Activated CD8-positive, alpha-beta memory T cell treated with anti-CD3 and anti-CD28 coated beads, Interleukin-2, amount 50 U/mL, for 1 hour (primary cell): ENCODE results near the gene CDC40.
A peak's percentile ranks its signal among the peaks of the same experiment; 100 is the strongest.

ENCODE experiments used
- DNase-seq: peaks from one replicate; pipeline ENCODE4 v3.0.0-alpha.2; 2020; ENCODE audit errors: extremely low read depth

The CDC40 gene

DNA sequence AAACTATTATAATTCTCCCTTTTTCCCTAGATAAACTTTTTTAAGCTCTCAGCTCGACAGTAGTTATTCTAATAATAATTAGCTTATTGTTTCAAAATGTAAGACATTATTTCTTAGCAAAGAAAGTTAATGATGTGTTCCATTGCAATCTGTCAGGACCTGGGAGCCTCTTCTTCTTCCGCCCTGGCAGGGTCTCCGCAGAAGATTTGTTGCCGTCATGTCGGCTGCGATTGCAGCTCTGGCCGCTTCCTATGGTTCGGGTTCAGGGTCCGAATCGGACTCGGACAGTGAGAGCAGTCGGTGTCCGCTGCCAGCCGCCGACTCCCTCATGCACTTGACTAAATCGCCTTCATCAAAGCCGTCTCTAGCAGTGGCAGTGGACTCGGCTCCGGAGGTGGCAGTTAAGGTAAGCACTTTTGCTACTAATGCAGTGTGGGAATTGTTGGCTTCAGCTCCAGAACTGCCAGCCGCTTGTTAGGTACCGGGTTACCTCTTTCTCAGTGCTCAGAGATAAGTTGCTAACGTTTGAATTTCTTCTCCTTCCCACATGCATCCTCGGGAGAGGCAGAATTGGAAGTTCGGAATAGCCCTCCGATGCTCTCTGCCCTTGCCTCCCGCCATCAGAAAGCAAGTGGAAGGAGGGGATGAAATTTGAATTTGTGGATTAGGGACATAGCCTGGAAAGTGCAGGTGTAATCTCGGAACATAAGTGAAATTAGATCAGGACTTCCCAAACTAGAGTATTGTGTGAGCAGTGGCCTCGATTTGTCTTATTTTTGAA lies at the start of gene CDC40:
TSS of gene CDC40 (plus strand) at position 200 of the 781 bp plus-strand sequence. CDS start at position 218, 18 bp downstream.
- DNase-seq, result no peak

DNA sequence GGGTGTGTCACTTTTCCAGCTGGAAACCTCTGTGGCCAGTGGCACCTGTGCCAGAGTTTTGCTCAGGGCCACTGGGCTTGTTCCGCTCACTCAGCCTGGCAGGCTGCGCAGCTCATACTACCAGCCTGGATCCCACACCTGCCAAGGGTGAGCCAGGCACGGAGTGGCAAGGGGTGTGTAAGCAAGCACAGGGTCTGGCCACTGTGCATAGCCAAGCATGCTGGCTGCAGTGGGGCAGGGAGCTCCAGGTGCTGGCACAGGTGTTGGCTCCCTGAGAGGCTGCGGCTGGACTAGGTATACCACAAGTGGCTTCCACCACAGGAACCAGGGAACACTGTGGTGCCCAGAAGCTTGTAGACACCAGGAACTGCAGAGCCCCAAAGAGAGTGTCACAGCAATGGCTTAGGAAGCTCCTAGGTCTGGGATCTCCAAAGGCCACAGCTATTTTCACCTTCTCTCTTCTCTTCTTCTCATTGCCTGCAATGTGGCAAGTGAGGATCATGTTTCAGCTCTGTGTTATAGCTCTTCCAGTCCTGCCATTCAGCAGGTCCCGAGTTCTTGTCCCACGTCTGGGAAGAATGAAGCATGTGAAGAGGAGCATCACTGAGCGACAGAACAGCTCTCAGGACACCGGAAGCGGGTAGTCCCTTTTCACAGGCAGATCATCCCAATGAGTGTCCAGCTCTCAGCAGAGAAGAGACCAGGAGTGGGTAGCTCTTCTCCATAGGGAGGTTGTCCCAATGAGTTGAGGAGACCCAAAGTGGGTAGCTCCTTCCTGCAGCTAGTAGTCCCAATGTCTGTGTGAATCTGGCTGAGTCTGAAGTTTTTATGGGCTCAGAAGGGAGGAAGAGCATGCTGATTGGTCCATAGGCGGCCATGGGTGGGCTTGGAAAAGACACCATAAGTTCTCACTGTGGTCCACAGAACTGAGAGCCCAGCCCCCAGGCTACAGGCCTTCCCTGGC lies 42.0 kb upstream of the CDC40 start:
- DNase-seq, result no peak

DNA sequence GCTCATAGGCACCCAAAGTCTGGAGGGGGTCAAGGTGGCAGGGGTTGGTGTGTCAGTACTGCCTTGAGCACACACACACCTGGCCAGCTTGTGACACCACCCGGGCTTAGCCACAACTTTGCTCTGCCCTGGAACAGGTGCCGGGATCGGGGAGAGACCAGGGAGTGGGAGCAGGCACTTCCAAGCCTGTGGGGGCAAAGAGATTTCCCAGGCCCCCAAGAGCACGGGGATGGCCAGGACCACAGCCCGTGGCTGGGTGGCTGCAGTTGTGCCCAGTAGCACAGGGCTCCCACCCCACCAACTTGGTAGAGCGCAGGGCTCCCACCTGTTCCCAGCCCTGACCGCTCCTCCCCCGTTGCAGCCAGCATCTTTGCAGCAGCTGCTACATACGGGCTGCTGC lies 41.2 kb upstream of the CDC40 start:
- no peak for DNase-seq

DNA sequence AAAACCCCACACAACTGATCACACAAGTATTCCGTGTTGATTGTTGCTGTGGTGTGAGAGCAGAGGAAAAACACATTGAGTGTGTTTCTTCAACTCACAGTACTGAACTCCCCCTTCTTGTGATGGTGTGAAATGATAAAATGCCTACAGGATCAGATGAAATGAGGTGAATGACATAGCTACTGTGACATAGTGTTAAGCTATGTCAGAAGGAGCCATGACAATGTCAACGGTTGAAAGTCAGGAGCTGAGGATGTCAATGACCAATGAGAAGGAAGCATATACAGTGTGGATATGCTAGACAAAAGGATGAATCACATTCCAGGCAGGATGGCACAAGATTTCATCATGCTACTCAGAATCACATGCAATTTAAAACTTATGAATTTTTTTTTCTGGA lies 39.6 kb upstream of the CDC40 start:
- no peak for DNase-seq

DNA sequence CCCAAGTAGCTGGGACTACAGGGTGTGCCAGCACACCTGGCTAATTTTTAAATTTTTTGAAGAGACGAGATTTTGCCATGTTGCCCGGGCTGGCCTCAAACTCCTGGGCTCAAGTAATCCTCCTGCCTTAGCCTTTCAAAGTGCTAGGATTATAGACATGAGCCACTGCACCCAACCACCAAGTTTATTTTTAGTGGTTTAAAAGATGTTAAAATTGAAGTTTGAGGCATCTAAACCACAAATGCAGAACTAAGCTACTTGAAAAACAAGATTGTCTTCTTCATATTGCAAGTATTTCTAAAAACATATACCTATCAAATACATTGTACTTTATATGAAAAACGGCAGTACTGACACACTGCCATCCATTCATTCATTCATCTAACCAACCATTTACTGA lies 32.4 kb upstream of the CDC40 start:
- no peak for DNase-seq

DNA sequence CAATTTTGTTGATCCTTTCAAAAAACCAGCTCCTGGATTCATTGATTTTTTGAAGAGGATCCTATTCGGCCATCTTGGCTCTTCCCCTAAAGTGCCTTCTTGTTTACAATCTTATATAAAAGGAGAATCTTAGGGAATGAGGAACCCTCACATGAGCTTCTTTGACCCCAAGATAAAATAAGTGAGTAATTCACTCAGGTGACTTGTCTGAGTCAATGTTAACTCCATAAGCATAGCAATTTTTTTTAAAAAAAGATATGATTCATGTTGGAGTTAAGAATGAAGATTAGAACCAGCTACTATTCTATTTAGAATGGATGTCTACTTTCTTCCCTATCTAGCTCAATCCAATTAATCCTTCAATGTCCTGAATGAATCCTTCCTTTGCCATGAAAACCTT lies 21.7 kb upstream of the CDC40 start:
- DNase-seq, result no peak

DNA sequence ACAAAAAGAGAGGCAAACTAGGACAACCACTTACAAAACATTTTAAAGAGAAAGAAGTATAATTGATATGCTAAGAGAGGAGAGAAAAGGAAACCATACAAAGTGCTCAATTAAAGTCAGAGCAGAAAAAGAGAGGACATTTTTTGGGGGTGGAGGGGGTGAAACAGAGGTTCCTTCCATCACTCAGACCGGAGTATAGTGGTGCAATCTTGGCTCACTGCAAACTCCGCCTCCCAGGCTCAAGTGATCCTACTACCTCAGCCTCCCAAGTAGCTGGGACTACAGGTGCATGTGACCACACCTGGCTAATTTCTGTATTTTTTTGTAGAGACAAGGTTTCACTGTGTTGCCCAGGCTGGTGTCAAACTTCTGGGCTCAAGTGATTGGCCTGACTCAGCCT lies 10.1 kb upstream of the CDC40 start:
- DNase-seq, result no peak

DNA sequence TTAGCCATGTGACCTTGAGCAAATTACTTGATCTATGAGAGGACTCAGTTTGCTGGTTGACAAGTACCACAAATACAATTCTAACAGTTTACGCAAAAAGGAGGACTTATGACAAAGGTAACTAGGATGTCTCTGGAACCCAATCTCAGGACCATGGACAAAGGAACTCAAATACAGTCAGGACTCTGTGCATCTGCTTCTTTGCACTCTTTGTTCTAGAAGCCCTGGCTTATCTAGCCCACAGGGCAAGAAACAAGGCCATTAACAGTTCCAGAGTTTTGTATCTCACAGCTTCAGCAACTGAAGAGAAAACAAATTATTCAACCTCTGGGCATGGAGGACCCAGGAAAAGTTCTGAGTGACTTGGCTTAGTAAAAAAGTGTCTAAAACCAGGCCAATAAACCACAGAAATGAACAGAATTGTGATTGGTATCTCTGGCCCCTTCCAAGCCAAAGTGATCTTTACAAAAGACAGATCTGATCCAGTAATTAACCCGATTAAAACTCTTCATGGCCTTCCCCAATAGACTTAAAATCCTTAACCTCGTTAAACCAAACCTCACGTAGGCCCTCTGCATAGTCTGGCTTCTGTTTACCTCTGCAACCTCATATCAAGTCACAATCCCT lies 6.6 kb upstream of the CDC40 start:
- DNase-seq, result no peak

DNA sequence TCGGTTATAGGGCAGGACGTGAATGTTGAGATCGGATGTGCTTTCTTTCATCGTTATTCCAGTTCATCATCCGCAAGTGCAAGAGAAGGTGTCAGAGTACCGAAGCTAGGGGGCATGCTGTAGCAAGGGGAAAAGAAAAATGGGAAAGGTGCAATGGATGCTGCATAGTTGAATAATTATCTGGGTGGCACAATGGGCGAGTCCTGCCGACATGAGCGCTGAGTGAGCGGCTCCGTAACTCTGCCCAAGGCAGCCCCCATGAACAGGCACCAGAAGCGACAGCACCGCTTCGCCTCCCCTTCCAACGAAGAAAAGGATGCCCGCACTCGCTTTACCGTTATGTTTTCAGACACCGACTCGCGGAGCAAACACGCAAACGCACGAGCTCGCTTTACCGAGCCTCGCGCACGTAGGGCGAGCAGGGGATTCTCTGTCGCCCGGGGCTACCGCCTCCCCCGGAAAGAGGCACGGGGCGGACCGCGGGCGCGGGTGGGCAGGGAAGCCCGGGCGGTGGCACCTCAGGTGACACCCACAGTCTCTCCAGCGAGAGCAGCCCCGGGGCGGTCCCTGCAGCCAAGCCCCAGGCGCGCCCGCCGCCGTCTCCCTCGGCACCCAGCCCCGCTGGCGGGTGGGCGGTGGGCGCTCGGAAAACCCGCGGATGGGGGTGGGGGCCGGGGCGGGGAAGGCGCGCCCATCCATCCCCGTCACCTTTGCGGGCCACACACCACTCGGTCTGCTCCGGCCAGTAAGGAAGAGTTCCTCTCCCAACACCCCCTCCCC lies 1.4 kb upstream of the CDC40 start:
- DNase-seq, result no peak

DNA sequence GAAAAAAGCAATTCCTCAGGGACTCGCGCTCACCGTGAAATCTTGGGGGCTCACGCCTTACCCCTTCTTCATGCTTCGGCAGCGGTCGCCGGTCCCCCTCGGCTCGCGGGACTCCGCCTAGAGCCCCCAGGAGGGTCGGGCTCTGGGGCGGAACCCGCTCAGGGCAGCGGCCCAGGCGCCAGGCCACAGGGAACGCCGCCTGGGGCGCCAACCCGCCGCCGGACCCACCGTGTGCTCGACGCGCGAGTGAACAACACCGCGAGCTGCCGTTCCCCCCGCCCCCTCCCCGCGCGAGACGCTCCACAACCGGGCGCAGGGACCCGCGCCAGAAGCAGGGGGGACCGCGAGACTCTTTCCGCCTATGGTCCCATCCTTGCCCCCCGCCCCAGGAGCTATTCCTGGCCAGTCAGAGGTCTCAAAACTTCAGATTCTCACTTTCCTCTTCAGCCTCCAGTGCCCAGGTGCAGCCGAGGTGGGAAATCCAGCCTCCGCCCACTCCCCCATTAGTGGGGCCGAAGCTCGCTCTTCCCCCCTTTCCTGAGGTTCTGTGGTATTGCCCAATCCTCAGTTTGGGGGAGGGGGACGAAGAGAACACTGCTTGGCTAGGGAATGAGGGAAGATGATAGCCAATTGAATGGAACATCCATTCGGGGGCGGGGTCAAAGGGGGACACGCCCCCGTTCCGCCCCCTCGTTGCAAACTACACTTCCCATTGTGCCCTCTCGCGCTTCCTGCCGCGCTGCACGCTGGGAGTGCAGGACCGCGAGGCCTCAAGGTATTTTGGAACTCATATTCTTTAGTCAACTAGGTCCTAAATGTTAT lies 610 bp upstream of the CDC40 start, which contains the start of gene WASF1:
TSS of gene WASF1 (minus strand) at position 265 of the 822 bp plus-strand sequence. CDS start 52,069 bp downstream, outside the sequence.
- peak; percentile 64 for DNase-seq

DNA sequence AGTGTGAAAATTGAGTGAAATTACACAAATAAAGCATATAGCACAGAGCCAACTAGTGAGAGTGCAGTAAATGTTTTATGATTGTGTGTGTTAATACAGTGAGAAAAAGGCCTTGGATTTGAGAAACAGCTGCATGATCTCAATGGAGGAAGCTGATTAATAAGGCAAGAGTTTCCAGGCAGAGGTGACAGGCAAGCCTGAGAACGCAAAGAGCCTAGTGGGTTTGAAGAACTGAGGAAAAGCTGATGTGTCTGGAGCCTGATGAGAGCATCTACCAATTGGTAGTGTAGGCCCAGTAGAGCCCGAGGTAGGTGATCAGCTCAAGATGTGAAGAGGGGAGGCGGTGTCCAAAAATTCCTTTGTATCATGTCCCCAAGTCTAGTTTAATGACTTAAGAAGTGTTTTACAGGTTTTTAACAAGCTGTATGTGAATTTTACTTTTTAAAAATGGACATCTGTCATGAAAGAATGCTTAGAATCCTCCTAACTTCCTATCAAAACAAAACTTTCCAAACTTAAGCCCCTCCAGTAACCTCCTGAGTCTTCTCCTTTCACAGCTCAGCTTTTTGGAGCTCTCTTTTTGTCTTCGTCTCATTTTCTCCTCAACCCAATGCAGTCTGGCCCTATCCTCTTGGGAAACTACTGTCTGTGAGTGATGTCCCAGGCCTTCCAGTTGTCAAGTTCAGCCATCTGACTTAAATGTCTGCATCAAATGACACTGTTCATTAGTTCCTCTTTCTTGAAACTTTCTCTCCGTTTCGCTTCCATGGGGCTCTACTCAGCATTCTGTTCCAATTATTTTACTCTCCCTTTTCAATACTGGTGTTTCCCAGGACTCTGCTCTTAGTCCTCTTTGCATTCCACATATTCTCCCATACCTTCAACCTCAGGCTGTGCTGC lies 1.2 kb downstream of the CDC40 start:
- DNase-seq, result no peak

DNA sequence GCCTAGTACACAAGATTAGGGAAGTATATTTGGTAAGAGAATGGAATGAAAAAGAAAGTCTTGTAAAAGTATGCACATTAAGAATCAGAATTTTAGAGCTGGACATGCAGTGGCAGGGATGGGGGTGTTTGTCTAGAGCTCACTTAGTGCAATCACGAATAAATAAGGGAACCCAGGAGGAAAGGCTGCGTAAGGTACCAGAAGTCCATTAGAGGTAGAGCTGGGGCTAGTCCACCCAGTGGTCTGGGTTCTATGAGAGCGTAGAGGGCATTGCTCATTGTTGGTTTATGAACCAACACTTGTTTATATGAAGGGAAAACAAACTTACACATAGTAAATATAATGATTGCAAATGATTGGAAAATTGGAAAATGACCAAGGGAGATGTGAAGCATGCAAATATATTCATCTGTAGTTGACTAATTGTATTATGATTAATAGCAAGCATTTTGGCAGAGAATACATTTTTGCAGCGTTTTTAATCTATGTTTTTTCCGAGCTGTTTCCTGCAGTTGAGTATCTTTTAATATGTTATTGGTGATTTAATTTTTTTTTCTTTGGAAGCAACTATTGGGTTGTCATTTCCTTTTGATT lies 3.2 kb downstream of the CDC40 start:
- no peak for DNase-seq

DNA sequence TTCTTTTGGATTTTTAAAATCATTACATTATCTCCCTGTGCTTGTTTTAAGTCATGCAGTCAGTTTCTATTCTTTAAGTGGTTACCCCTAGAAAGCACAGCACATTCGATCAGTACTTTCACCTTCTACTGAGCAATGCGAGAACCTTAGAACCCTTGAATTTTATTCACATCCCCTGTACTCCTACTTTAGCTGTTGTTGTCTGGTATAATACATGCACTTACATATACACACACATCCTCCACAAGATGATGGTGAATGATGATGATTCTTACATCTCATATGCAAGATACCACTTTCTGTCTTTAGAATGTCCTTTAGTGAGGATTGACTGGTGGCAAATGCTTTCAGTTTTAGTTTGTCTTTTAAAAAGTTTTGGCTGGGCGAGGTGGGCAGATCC lies 5.7 kb downstream of the CDC40 start:
- DNase-seq, result no peak

DNA sequence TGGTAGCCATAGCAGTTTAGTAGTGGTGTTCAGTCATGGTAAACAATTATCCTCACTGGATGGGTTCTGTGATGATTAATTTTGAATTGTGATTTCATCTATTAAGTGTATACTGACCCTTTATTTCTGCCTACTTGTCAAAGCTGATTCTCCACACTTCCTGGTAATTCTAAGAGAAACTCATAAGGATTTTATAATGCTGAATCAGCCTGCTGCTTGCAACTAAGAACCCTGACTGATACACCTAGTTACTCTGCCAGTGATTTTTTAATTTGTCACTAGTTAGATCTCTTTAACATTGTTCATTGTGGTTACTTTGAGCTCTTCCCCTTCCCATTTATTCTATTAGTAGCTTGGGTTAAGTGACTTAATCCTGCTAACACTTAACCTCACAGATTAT lies 8.6 kb downstream of the CDC40 start:
- DNase-seq, result no peak

DNA sequence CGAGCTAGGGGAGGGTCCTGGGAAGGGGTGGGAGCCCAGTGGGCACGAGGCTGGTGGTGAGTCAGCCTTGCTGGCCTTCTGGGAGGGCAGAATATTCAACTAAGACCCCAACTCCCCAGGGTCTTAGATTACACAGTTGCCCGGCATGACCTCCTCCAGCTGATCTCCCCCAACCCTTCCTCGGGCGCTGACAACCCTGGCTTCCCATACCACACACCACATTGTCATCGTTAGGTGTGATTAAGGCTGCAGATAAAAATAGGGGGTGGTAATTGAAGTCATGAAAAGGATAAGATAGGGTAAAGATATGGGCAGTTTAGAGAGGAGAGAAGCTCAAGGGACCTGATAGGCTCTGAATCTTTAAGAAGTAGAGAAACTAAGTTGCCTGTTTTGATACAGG lies 10.5 kb downstream of the CDC40 start:
- no peak for DNase-seq

DNA sequence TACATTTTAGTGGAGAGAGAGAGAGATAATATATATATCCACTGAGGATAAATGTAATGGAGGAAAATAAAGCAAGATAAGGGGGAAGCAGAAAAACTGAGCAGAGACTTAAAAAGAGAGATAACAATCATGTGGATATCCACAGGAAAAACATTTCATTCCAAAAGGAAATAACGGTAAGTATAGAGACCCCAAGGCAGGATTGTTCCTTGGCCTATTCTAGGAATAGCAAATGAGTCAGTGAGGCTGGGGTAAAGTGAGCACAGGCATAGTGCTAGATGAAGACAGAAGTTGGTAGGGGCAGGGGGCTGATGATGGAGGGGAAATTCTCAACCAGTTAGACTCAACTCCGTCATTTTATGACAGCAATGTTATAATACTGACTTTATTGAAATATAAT lies 11.2 kb downstream of the CDC40 start:
- no peak for DNase-seq

DNA sequence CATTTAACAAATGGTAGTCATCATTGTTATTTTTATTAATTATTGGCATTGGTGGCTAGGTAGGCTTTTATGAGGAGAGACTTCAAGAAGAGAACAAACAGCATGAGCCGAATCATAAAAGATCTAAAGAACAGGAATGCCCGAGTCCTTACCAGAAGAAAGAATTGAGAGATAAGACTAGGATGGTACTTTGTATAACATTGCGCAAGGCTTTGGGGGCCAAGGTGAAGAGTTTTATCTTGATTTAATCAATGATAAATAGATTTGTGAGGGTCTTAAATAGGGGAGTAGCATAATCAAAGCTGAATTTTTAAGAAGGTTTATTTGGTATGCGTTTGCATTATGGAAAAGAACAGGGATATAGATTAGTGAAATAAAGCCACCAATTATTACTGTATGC lies 15.4 kb downstream of the CDC40 start:
- DNase-seq, result no peak

DNA sequence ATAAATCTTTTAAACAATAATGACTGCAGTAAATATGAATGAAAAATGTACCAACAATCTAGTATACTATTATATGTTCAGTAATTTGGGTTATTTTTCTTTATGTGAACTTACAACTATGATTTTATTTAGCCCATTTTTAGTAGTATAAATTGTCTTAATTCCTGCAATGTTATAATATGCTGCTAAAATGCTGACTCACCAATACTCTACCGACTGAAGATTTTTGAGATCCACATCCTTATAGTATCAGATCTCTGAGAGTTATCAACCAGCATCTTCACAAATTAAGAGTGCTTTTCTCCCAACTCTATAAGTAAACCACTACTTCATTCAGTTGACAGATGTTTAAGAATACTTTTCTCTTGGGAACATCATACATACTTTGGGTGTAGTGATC lies 16.6 kb downstream of the CDC40 start:
- no peak for DNase-seq

DNA sequence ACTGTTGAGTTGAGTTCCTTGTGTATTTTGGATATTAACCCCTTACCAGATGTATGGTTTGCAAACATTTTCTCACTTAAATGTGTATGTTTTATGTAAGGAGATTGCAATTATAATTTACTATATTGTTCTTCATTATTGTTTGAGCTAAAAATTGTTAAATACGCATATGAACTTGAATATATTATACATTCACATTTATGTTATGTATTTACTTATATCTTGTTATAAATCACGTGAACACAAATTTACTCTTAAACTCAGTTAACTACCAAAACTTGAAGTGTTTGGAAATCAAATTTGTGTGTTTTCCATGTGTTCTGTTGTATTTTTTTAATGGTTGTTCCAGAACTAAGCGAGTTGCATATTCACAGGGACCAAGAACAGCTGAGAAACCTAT lies 18.3 kb downstream of the CDC40 start:
- DNase-seq, result no peak
